GM03348 (cell line): ENCODE measurements around the gene NALCN.

Experiments used
- DNase-seq: peaks from one replicate; pipeline ENCODE4 v3.0.0; 2012; ENCODE audit warnings: low spot score

Gene NALCN

GRCh38 chr13:101123028-101123427 is 293.3 kb downstream of the NALCN start:
- no peak for DNase-seq

GRCh38 chr13:101121608-101122007 is 294.7 kb downstream of the NALCN start:
- DNase-seq = no peak

GRCh38 chr13:101120007-101120406 is 296.3 kb downstream of the NALCN start:
- no peak for DNase-seq

GRCh38 chr13:101116826-101117225 is 299.5 kb downstream of the NALCN start:
- no peak for DNase-seq

GRCh38 chr13:101116341-101116740 is 300.0 kb downstream of the NALCN start:
- DNase-seq = no peak

- no peak for DNase-seq
Observed at GRCh38 chr13:101115762-101116171, 300.5 kb downstream of the NALCN start.

- DNase-seq = no peak
Observed at GRCh38 chr13:101111894-101112293, 304.4 kb downstream of the NALCN start.

- no peak for DNase-seq
Observed at GRCh38 chr13:101109005-101109404, 307.3 kb downstream of the NALCN start.

GRCh38 chr13:101098873-101099272 is 317.4 kb downstream of the NALCN start:
- DNase-seq = no peak

GRCh38 chr13:101092985-101093384 is 323.3 kb downstream of the NALCN start:
- DNase-seq = peak; percentile 3

- DNase-seq = no peak
Observed at GRCh38 chr13:101090287-101090686, 326.0 kb downstream of the NALCN start.

- DNase-seq = no peak
Observed at GRCh38 chr13:101085551-101085950, 330.8 kb downstream of the NALCN start.

- no peak for DNase-seq
Observed at GRCh38 chr13:101082441-101082840, 333.9 kb downstream of the NALCN start.

- DNase-seq = no peak
Observed at GRCh38 chr13:101080616-101081015, 335.7 kb downstream of the NALCN start.

- DNase-seq = peak; percentile 74
Observed at GRCh38 chr13:101065329-101065728, 351.0 kb downstream of the NALCN start.

- DNase-seq = no peak
Observed at GRCh38 chr13:101059793-101060192, 356.5 kb downstream of the NALCN start.

GRCh38 chr13:101058841-101059240 is 357.5 kb downstream of the NALCN start:
- no peak for DNase-seq

GRCh38 chr13:101053301-101054093 is 362.8 kb downstream of the NALCN start:
- DNase-seq = no peak

- peak; percentile 24 for DNase-seq
Observed at GRCh38 chr13:101049166-101049850, 367.0 kb downstream of the NALCN start.

- no peak for DNase-seq
Observed at GRCh38 chr13:101036546-101036945, 379.8 kb downstream of the NALCN start.

GRCh38 chr13:101035119-101035620 is 381.1 kb downstream of the NALCN start:
- no peak for DNase-seq

GRCh38 chr13:101026736-101027398 is 389.4 kb downstream of the NALCN start:
- DNase-seq = no peak

- DNase-seq = no peak
Observed at GRCh38 chr13:101026328-101026727, 390.0 kb downstream of the NALCN start.
